Endothelial cell of umbilical vein (primary cell): Measurements from ENCODE around the gene RASIP1.

Experiments used
- EZH2 ChIP-seq: IDR thresholded peaks from 2 replicates; pipeline ENCODE4 v1.6.1; 2012; ENCODE audit warnings: borderline replicate concordance, low read depth, mild to moderate bottlenecking, moderate library complexity, low read length, inconsistent platforms; ENCODE audit not compliant: severe bottlenecking
- FOS ChIP-seq: IDR thresholded peaks from 2 replicates; pipeline ENCODE4 v1.6.1; 2011; ENCODE audit warnings: mild to moderate bottlenecking, low read length, moderate library complexity, borderline replicate concordance; ENCODE audit not compliant: insufficient read depth
- GATA2 ChIP-seq: IDR thresholded peaks from 2 replicates; pipeline ENCODE4 v1.7.0; 2011; ENCODE audit warnings: low read depth, mild to moderate bottlenecking, moderate library complexity, mixed read lengths, low read length; ENCODE audit not compliant: insufficient read length, insufficient read depth
- JUN ChIP-seq: IDR thresholded peaks from 2 replicates; pipeline ENCODE4 v1.6.1; 2011; ENCODE audit warnings: borderline replicate concordance, low read depth; ENCODE audit not compliant: insufficient read length, insufficient read depth
- MYC ChIP-seq: IDR thresholded peaks from one replicate; pipeline ENCODE4 v1.6.1; 2011; ENCODE audit warnings: mild to moderate bottlenecking, low read depth, low read length
- POLR2A ChIP-seq: IDR thresholded peaks from 2 replicates; pipeline ENCODE4 v1.6.1; 2012; ENCODE audit warnings: low read depth, mild to moderate bottlenecking, control low read depth, low read length
- POLR2AphosphoS5 ChIP-seq: IDR thresholded peaks from 2 replicates; pipeline ENCODE4 v1.6.1; 2012; ENCODE audit warnings: low read depth, mild to moderate bottlenecking, control low read depth, low read length, moderate library complexity; ENCODE audit not compliant: insufficient read depth
- TF ChIP-seq, protein P1 (sequence below), 2 donors: IDR thresholded peaks; 1 replicate in 1 of 2; 2 replicates in 1 of 2; pipeline ENCODE4 v1.5.1; 2011; ENCODE audit warnings: low read length in 2 of 2, mild to moderate bottlenecking in 2 of 2, moderate library complexity in 2 of 2, control low read depth in 1 of 2, inconsistent platforms in 1 of 2, low read depth in 1 of 2; ENCODE audit not compliant: insufficient read depth in 1 of 2; ENCODE audit errors: extremely low read depth in 1 of 2
- TF ChIP-seq, protein P2 (sequence below): IDR thresholded peaks from 2 replicates; pipeline ENCODE4 v1.6.1; 2011; ENCODE audit not compliant: insufficient read depth, insufficient read length

DNA sequence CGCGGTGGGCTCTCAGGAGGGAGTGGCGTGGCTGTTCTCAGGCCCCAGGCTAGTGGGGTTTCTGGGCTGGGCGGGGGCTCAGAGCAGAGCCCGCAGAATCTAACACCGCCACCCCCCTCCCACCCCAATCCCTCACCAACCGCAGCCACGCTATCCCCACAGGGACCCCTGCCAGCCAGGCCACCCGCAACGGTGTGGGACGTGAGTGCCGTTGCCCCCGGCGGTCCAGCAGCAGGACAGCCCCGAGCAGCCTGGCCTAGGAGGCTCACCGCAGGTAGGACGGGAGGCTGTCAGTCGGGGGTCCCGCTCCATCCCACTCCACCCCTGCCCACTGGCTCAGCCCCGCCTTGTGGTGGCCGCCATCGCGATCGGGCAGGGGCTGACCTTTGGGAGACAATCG lies 67.4 kb downstream of the RASIP1 start, which contains the start of gene NTN5:
- TF ChIP-seq JUN (no peak), EZH2 (no peak), POLR2A (no peak), MYC (no peak), POLR2AphosphoS5 (no peak), FOS (no peak), GATA2 (no peak)
- TF ChIP-seq, protein P1, sequence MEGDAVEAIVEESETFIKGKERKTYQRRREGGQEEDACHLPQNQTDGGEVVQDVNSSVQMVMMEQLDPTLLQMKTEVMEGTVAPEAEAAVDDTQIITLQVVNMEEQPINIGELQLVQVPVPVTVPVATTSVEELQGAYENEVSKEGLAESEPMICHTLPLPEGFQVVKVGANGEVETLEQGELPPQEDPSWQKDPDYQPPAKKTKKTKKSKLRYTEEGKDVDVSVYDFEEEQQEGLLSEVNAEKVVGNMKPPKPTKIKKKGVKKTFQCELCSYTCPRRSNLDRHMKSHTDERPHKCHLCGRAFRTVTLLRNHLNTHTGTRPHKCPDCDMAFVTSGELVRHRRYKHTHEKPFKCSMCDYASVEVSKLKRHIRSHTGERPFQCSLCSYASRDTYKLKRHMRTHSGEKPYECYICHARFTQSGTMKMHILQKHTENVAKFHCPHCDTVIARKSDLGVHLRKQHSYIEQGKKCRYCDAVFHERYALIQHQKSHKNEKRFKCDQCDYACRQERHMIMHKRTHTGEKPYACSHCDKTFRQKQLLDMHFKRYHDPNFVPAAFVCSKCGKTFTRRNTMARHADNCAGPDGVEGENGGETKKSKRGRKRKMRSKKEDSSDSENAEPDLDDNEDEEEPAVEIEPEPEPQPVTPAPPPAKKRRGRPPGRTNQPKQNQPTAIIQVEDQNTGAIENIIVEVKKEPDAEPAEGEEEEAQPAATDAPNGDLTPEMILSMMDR (IDR thresholded peaks at IDR 0.05; ENCODE audit: extremely low read depth in 1 of 2, insufficient read depth in 1 of 2, low read depth in 1 of 2, low read length in 2 of 2), result no peak
- TF ChIP-seq, protein P2, sequence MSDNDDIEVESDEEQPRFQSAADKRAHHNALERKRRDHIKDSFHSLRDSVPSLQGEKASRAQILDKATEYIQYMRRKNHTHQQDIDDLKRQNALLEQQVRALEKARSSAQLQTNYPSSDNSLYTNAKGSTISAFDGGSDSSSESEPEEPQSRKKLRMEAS, result no peak
